Astrocyte of the spinal cord (primary cell): ENCODE results near the gene TAS1R2.
A peak's percentile ranks its signal among the peaks of the same experiment; 100 is the strongest.

Experiments used
- DNase-seq: peaks from one replicate; pipeline ENCODE4 v3.0.0; 2011; ENCODE audit warnings: low read depth, low spot score
- H3K4me3 ChIP-seq: 2 replicates; pipeline ENCODE4 v1.5.1; 2011; ENCODE audit warnings: low read depth, mild to moderate bottlenecking, low read length, moderate library complexity
- CTCF ChIP-seq: IDR thresholded peaks from 2 replicates; pipeline ENCODE4 v1.5.1; 2012; ENCODE audit warnings: low read depth, mild to moderate bottlenecking, low read length, inconsistent platforms
- in situ Hi-C: cut with HindIII; loops from 2 replicates; pipeline ENCODE4 v1.10.0; 2017; ENCODE audit warnings: low sequenced_read_pairs

TAS1R2 gene

GRCh38 chr1:18891426-18891780 is 31.9 kb upstream of the TAS1R2 start:
- no peak for DNase-seq
- H3K4me3 ChIP-seq = no peak overlapping the region
- in situ Hi-C loops = no loop called here
- no peak for TF ChIP-seq CTCF

GRCh38 chr1:18890706-18891425 is 31.4 kb upstream of the TAS1R2 start:
- no peak for TF ChIP-seq CTCF
- peak; percentile 57 for DNase-seq
- no peak overlapping the region for H3K4me3 ChIP-seq
- in situ Hi-C loops = no loop called here

GRCh38 chr1:18886003-18886335 is 26.5 kb upstream of the TAS1R2 start:
- in situ Hi-C loops = no loop called here
- TF ChIP-seq CTCF = no peak
- peak; percentile 72 for DNase-seq
- H3K4me3 ChIP-seq = no peak overlapping the region

- TF ChIP-seq CTCF = no peak
- no peak for DNase-seq
- no peak overlapping the region for H3K4me3 ChIP-seq
- in situ Hi-C loops = no loop called here
These were observed 26.0 kb upstream of the TAS1R2 start for GRCh38 chr1:18885311-18886002.

GRCh38 chr1:18884727-18885126 is 25.3 kb upstream of the TAS1R2 start:
- no peak overlapping the region for H3K4me3 ChIP-seq
- DNase-seq = no peak
- in situ Hi-C loops = no loop called here
- TF ChIP-seq CTCF = no peak

- DNase-seq = no peak
- TF ChIP-seq CTCF = no peak
- in situ Hi-C loops = no loop called here
- no peak overlapping the region for H3K4me3 ChIP-seq
These were observed 24.9 kb upstream of the TAS1R2 start for GRCh38 chr1:18884419-18884717.
